HG03521 (cell line): Measurements from ENCODE around the gene MCOLN1.
"Not testable (repeated sequence)": the region's sequence is repeated elsewhere in the genome, so short reads cannot be mapped to it uniquely, and the experiment has no call there.

Experiments used
- ATAC-seq: cut with Tn5 transposase; IDR thresholded peaks from one replicate; pipeline ENCODE4 v1.9.1; 2021; ENCODE audit warnings: mild to moderate bottlenecking, moderate library complexity; ENCODE audit not compliant: unreplicated experiment

The MCOLN1 gene

GRCh38 chr19:7522923-7523667 is 671 bp downstream of the MCOLN1 start:
- no peak for ATAC-seq

- no peak for ATAC-seq
Measured at GRCh38 chr19:7524523-7524922, 2.1 kb downstream of the MCOLN1 start.

- ATAC-seq = no peak
Measured at GRCh38 chr19:7524992-7525739, 2.7 kb downstream of the MCOLN1 start.

GRCh38 chr19:7526059-7526929 is 3.9 kb downstream of the MCOLN1 start:
- ATAC-seq = no peak

GRCh38 chr19:7527516-7528191 is 5.2 kb downstream of the MCOLN1 start:
- ATAC-seq = no peak

GRCh38 chr19:7528192-7528519 is 5.7 kb downstream of the MCOLN1 start:
- ATAC-seq = no peak

- ATAC-seq = no peak
Measured at GRCh38 chr19:7528522-7529245, 6.3 kb downstream of the MCOLN1 start.

- ATAC-seq = no peak
Measured at GRCh38 chr19:7529246-7529600, 6.8 kb downstream of the MCOLN1 start.

- ATAC-seq = no peak
Measured at GRCh38 chr19:7529610-7530490, 7.4 kb downstream of the MCOLN1 start.

- no peak for ATAC-seq
Measured at GRCh38 chr19:7533281-7533885, 11.0 kb downstream of the MCOLN1 start.

GRCh38 chr19:7533925-7534480 is 11.6 kb downstream of the MCOLN1 start:
- peak; percentile 36 for ATAC-seq

- ATAC-seq = no peak
Measured at GRCh38 chr19:7534531-7535046, 12.2 kb downstream of the MCOLN1 start.

GRCh38 chr19:7535047-7535997 is 12.9 kb downstream of the MCOLN1 start, which contains the start of gene PNPLA6:
TSS of gene PNPLA6 (plus strand) at chr19:7535717. CDS start at chr19:7535789, 72 bp downstream.
- ATAC-seq = peak; percentile 69

GRCh38 chr19:7535998-7536695 is 13.7 kb downstream of the MCOLN1 start:
- no peak for ATAC-seq

- ATAC-seq = not testable (repeated sequence)
Measured at GRCh38 chr19:7538990-7539389, 16.6 kb downstream of the MCOLN1 start.

GRCh38 chr19:7539827-7540425 is 17.5 kb downstream of the MCOLN1 start:
- no peak for ATAC-seq
